Type B pancreatic cell (in vitro differentiated cells): Measurements from ENCODE around the gene CISH. TPM values are rescaled to one million over a fixed set of nuclear protein-coding genes. Genes with fewer than 3 reads are reported as not detected.

Experiments
- DNase-seq: peaks from one replicate; pipeline ENCODE4 v3.0.0; 2021; ENCODE audit warnings: mixed read lengths; ENCODE audit not compliant: unreplicated experiment; ENCODE audit errors: extremely low spot score
- H3K27ac Mint-ChIP-seq: 2 replicates; pipeline ENCODE4 v1.8.0; 2021; ENCODE audit warnings: mild to moderate bottlenecking, mixed read lengths
- H3K27me3 Mint-ChIP-seq: 2 replicates; pipeline ENCODE4 v1.8.0; 2021; ENCODE audit warnings: mixed read lengths
- H3K36me3 Mint-ChIP-seq: 2 replicates; pipeline ENCODE4 v1.8.0; 2021; ENCODE audit warnings: mixed read lengths
- H3K4me1 Mint-ChIP-seq: one replicate; pipeline ENCODE4 v1.8.0; 2021; ENCODE audit warnings: mixed read lengths; ENCODE audit not compliant: unreplicated experiment
- H3K4me3 Mint-ChIP-seq: 2 replicates; pipeline ENCODE4 v1.8.0; 2021; ENCODE audit warnings: mild to moderate bottlenecking, mixed read lengths
- H3K9me3 Mint-ChIP-seq: 2 replicates; pipeline ENCODE4 v1.8.0; 2021; ENCODE audit warnings: mixed read lengths
- CTCF ChIP-seq: fragments of 200-600 bp; sonication (generic); conservative IDR thresholded peaks from 2 replicates; pipeline ENCODE4 v1.5.0; 2021; ENCODE audit warnings: antibody characterized with exemption, mild to moderate bottlenecking
- total RNA-seq: library from RNA; stranded (reverse); gene quantifications from 2 replicates; pipeline ENCODE4 v1.2.1, GENCODE V29; 2021; ENCODE audit warnings: low replicate concordance

Gene CISH
- total RNA-seq, 1 donor from 2014 or later, result 7.0 TPM

DNA sequence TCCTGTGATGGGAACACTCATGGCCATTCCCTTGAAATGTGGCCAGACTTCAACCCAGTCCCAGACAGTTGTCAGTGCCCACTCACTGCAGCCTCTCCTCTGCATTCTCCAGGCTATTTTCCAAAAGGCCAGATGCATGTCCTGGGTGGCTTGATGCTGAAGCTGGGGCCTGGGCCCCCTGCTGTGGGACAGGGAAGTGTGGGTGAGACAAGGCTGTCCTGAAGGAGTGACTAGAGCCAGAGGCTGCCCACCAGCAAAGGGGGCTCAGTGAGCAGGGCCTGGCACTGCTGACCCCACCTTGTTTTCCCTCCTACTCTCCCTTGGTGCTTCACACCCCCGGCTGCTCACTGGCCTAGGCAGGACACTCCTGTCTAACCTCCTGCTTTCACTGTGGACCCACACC lies 11.9 kb downstream of the CISH start:
- Mint-ChIP-seq H3K36me3 (no peaks in the 10 kb centered on the region), H3K4me3 (no peak overlapping the region), H3K4me1 (peaks cover 17% of the 10 kb centered on the region), H3K27me3 (no peaks in the 10 kb centered on the region), H3K27ac (no peak overlapping the region), H3K9me3 (no peaks in the 10 kb centered on the region)
- no peak for TF ChIP-seq CTCF
- no peak for DNase-seq

DNA sequence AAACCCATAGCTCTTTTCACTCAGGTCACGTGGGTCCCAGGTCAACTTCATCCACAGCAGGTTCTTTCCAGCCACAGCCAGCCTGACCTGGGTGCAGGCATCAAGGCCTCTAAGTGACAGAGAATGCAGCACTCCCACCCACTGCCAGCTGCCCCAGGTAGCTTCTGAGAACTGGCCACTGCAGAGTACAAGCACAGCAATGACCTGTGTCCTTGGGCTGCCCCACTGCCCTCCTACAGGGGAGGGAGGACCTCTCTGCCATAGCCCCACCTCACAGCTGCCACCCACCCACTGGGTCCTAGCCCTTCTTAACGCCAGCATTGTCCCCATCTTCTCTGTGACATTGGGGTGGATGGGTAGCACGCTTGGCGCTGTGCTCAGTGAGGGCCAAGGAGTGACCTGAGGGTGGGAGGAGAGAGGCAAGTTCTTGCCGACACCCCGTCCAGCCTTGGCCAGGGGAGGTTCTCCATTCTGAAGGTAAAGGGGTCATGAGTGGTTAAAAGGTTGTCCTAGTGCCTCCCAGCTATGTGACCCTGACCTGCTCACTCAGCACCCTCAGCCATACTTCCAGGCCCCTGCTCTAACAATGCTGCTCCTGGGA lies 12.4 kb downstream of the CISH start:
- Mint-ChIP-seq H3K27ac (no peak overlapping the region), H3K4me3 (no peak overlapping the region), H3K27me3 (no peaks in the 10 kb centered on the region), H3K9me3 (no peaks in the 10 kb centered on the region), H3K36me3 (no peaks in the 10 kb centered on the region), H3K4me1 (peaks cover 17% of the 10 kb centered on the region)
- no peak for TF ChIP-seq CTCF
- DNase-seq, result no peak

DNA sequence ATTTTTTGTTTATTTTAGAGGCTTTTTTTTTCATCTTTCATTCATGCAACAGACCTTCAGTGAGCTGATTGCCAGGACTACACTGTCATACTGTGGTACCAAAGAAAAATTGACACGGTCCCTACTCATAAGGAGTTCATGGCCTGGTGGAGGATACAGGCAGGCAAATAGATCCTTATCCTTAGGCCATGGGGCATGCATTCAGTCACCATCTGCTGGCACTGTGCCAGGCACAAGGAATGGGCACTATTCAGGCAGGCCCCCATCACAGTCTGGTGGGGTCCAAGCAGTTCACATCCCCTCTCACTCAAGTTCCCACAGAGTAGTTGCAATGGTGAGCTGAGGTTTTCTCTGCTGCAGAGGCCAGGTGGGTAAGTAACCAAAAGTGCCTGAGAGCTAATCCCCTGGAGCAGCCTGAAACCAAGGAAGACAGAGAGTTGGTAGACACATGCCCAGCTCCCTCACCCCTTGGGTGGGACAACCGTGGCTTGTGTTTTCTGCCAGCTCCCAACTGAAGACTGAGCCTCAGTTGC lies 17.3 kb downstream of the CISH start:
- no peaks in the 10 kb centered on the region for H3K36me3 Mint-ChIP-seq
- TF ChIP-seq CTCF, result no peak
- no peak overlapping the region for H3K27ac Mint-ChIP-seq
- peaks cover 5% of the 10 kb centered on the region for H3K4me1 Mint-ChIP-seq
- DNase-seq, result no peak
- no peaks in the 10 kb centered on the region for H3K9me3 Mint-ChIP-seq
- H3K27me3 Mint-ChIP-seq, result no peaks in the 10 kb centered on the region
- no peak overlapping the region for H3K4me3 Mint-ChIP-seq

DNA sequence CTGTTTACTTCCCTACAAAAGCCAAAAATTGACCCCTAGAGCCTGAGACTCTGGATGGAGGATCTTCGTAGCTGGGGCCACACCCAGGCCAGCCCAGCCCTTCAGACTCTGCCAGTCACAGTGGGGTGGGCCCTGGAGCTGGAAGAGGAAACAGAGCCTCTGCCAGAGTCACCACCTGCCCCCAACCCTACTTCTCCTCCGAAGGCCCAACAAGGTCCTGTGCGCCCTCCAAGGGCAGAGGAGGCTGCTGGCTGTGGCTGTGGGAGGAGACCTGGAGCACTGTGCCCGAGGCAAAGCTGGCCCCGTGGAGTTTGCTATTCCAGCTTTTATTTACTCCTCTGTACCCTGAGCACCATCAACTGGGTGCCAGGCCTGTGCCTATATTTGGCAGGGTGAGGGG lies 19.0 kb downstream of the CISH start:
- TF ChIP-seq CTCF, result no peak
- H3K27ac Mint-ChIP-seq, result no peak overlapping the region
- no peak for DNase-seq
- H3K27me3 Mint-ChIP-seq, result no peaks in the 10 kb centered on the region
- H3K9me3 Mint-ChIP-seq, result no peaks in the 10 kb centered on the region
- no peaks in the 10 kb centered on the region for H3K36me3 Mint-ChIP-seq
- no peak overlapping the region for H3K4me3 Mint-ChIP-seq
- peaks cover 5% of the 10 kb centered on the region for H3K4me1 Mint-ChIP-seq

GRCh38 chr3:50591196-50591741 lies 20.3 kb downstream of the CISH start:
- no peak overlapping the region for H3K27ac Mint-ChIP-seq
- no peak overlapping the region for H3K4me3 Mint-ChIP-seq
- peaks cover 5% of the 10 kb centered on the region for H3K4me1 Mint-ChIP-seq
- DNase-seq, result no peak
- no peaks in the 10 kb centered on the region for H3K27me3 Mint-ChIP-seq
- TF ChIP-seq CTCF, result no peak
- H3K9me3 Mint-ChIP-seq, result no peaks in the 10 kb centered on the region
- no peaks in the 10 kb centered on the region for H3K36me3 Mint-ChIP-seq
